GM23338 (cell line): ENCODE measurements around the gene DIP2C. TPM values are rescaled to one million over a fixed set of nuclear protein-coding genes. Genes with fewer than 3 reads are reported as not detected.

Experiments used
- ATAC-seq: fragments of 200-7000 bp; cut with Tn5 transposase; 3 replicates; pipeline ENCODE4 v1.9.1; 2020
- DNase-seq: peaks from one replicate; pipeline ENCODE4 v3.0.0-alpha.2; 2015; ENCODE audit warnings: low spot score
- H2AFZ ChIP-seq: fragments of 200-600 bp; sonication (generic); 2 replicates; pipeline ENCODE4 v1.8.0; 2016; ENCODE audit warnings: antibody characterized with exemption, mild to moderate bottlenecking, moderate library complexity
- H3F3A ChIP-seq: fragments of 200-600 bp; sonication (generic); replicated peaks from 2 replicates; pipeline ENCODE4 v1.8.0; 2017; ENCODE audit warnings: antibody characterized with exemption, mixed run types, low read depth
- H3K27ac ChIP-seq: fragments of 200-600 bp; sonication (generic); 2 replicates; pipeline ENCODE4 v1.6.1; 2016; ENCODE audit warnings: low read depth
- H3K27me3 ChIP-seq: fragments of 200-600 bp; sonication (generic); 2 replicates; pipeline ENCODE4 v1.8.0; 2016; ENCODE audit warnings: mild to moderate bottlenecking, mixed run types, moderate library complexity; ENCODE audit not compliant: insufficient read depth
- H3K36me3 ChIP-seq: fragments of 200-600 bp; sonication (generic); 2 replicates; pipeline ENCODE4 v1.8.0; 2016; ENCODE audit warnings: mild to moderate bottlenecking; ENCODE audit not compliant: insufficient read depth
- H3K4me1 ChIP-seq: fragments of 200-600 bp; sonication (generic); 2 replicates; pipeline ENCODE4 v1.8.0; 2016; ENCODE audit warnings: mild to moderate bottlenecking, moderate library complexity; ENCODE audit not compliant: insufficient read depth
- H3K4me2 ChIP-seq: fragments of 200-600 bp; sonication (generic); 2 replicates; pipeline ENCODE4 v1.7.1; 2017; ENCODE audit warnings: mixed run types
- H3K4me3 ChIP-seq: fragments of 200-600 bp; sonication (generic); 2 replicates; pipeline ENCODE4 v1.6.1; 2016; ENCODE audit warnings: mixed run types
- H3K79me2 ChIP-seq: fragments of 200-600 bp; sonication (generic); replicated peaks from 2 replicates; pipeline ENCODE4 v1.8.0; 2017; ENCODE audit warnings: mild to moderate bottlenecking; ENCODE audit not compliant: insufficient read depth
- H3K9me2 ChIP-seq: fragments of 200-600 bp; sonication (generic); 2 replicates; pipeline ENCODE4 v1.8.0; 2017; ENCODE audit not compliant: insufficient read depth
- H4K20me1 ChIP-seq: fragments of 200-600 bp; sonication (generic); replicated peaks from 2 replicates; pipeline ENCODE4 v1.8.0; 2017; ENCODE audit warnings: mild to moderate bottlenecking; ENCODE audit not compliant: insufficient read depth
- H3K27ac Mint-ChIP-seq: 2 replicates; pipeline ENCODE4 v1.8.0; 2020; ENCODE audit warnings: inconsistent platforms, mild to moderate bottlenecking, moderate library complexity, mixed read lengths
- H3K27me3 Mint-ChIP-seq: 3 replicates; pipeline ENCODE4 v1.8.0; 2022; ENCODE audit warnings: low read depth, mild to moderate bottlenecking, moderate library complexity, mixed read lengths, inconsistent platforms; ENCODE audit not compliant: insufficient read depth, poor library complexity
- H3K36me3 Mint-ChIP-seq: 3 replicates; pipeline ENCODE4 v1.8.0; 2021; ENCODE audit warnings: low read depth, mild to moderate bottlenecking, inconsistent platforms, moderate library complexity, mixed read lengths
- H3K4me1 Mint-ChIP-seq: 3 replicates; pipeline ENCODE4 v1.8.0; 2020; ENCODE audit warnings: mild to moderate bottlenecking, inconsistent platforms, mixed read lengths
- H3K4me3 Mint-ChIP-seq: 3 replicates; pipeline ENCODE4 v1.8.0; 2021; ENCODE audit warnings: moderate library complexity, mild to moderate bottlenecking, inconsistent platforms, mixed read lengths
- H3K9me3 Mint-ChIP-seq: 3 replicates; pipeline ENCODE4 v1.8.0; 2020; ENCODE audit warnings: moderate library complexity, mild to moderate bottlenecking, inconsistent platforms, mixed read lengths
- CREB1 ChIP-seq: fragments of 250-450 bp; sonication (Bioruptor Pico); IDR thresholded peaks from 2 replicates; pipeline ENCODE4 v1.5.0; 2020; ENCODE audit warnings: low read depth, mild to moderate bottlenecking, moderate library complexity
- ETS1 ChIP-seq: IDR thresholded peaks from 2 replicates; pipeline ENCODE4 v1.6.1; 2016; ENCODE audit warnings: antibody characterized with exemption
- EZH2 ChIP-seq: fragments of 200-600 bp; sonication (generic); IDR thresholded peaks from one replicate; pipeline ENCODE4 v1.8.0; 2017; ENCODE audit warnings: antibody characterized with exemption, mild to moderate bottlenecking, low read depth; ENCODE audit not compliant: unreplicated experiment
- EZH2phosphoT487 ChIP-seq: fragments of 200-600 bp; sonication (generic); IDR thresholded peaks from one replicate; pipeline ENCODE4 v1.8.1; 2018; ENCODE audit warnings: antibody characterized with exemption; ENCODE audit not compliant: unreplicated experiment
- JUNB ChIP-seq: IDR thresholded peaks from one replicate; pipeline ENCODE4 v1.6.1; 2016; ENCODE audit warnings: antibody characterized with exemption; ENCODE audit not compliant: unreplicated experiment
- NANOG ChIP-seq: IDR thresholded peaks from 2 replicates; pipeline ENCODE4 v1.6.1; 2016; ENCODE audit warnings: antibody characterized with exemption, borderline replicate concordance
- POLR2AphosphoS5 ChIP-seq: IDR thresholded peaks from 2 replicates; pipeline ENCODE4 v1.6.1; 2016; ENCODE audit warnings: antibody characterized with exemption, low read depth
- REST ChIP-seq: IDR thresholded peaks from one replicate; pipeline ENCODE4 v1.6.1; 2018; ENCODE audit warnings: antibody characterized with exemption; ENCODE audit not compliant: unreplicated experiment
- STAT1 ChIP-seq: IDR thresholded peaks from one replicate; pipeline ENCODE4 v1.6.1; 2016; ENCODE audit warnings: antibody characterized with exemption; ENCODE audit not compliant: unreplicated experiment
- ZNF114 ChIP-seq: fragments of 250-450 bp; sonication (Bioruptor Pico); IDR thresholded peaks from 2 replicates; pipeline ENCODE4 v1.5.0; 2020; ENCODE audit warnings: mild to moderate bottlenecking, moderate library complexity
- ZNF331 ChIP-seq: fragments of 250-450 bp; sonication (Bioruptor Pico); IDR thresholded peaks from 2 replicates; pipeline ENCODE4 v1.5.0; 2020; ENCODE audit warnings: low read depth, mild to moderate bottlenecking, moderate library complexity
- ZNF462 ChIP-seq: fragments of 250-450 bp; sonication (Bioruptor Pico); IDR thresholded peaks from 2 replicates; pipeline ENCODE4 v1.5.0; 2020; ENCODE audit warnings: mild to moderate bottlenecking, moderate library complexity
- polyA plus RNA-seq: library from polyadenylated mRNA; unstranded; fragments of >200 nt; fragmentation: Nextera tagmentation; extraction: Ambion mirVana; gene quantifications from 2 replicates; pipeline ENCODE4 v1.2.1, GENCODE V29; 2016
- total RNA-seq: library from RNA; depleted of rRNA; stranded (reverse); fragments of >200 nt; shearing (Covaris generic); gene quantifications from 2 replicates; pipeline ENCODE4 v1.2.3, GENCODE V29; 2014

Gene DIP2C
- total and polyA plus RNA-seq, 2 experiments from 2014 or later = 5.1 to 7.7 TPM

- no peak for TF ChIP-seq ETS1
- TF ChIP-seq ZNF114 (CRISPR knock-in tag) = no peak
- TF ChIP-seq CREB1 = no peak
- no peak for TF ChIP-seq JUNB
- TF ChIP-seq REST = no peak
- TF ChIP-seq ZNF331 = no peak
- TF ChIP-seq EZH2 = no peak
These were observed 384.4 kb downstream of the DIP2C start (continued) for GRCh38 chr10:305034-305433.

DNA sequence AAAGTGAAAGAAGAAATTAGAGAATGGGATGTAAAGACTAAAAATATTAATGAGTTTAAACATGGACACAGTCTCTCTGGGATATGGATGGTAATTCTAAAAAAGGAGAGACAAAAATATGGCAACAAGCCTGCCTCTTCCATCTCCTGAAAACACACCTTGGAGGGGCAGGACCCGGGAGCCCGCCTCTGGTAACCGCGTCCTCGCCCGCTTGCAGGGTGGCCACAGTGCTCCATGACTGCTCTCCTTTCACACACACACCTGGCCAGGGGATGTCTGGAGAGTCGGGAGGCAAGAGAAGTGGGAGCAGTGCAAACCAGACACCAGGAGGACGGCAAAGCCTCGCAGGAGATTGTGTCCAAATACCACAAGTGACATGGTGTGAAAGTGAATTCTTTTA is 387.9 kb downstream of the DIP2C start:
- Mint-ChIP-seq H3K9me3 (no peaks in the 10 kb centered on the region), H3K4me1 (peaks cover 5% of the 10 kb centered on the region), H3K4me3 (no peak overlapping the region), H3K27me3 (peaks cover 4% of the 10 kb centered on the region), H3K27ac (no peak overlapping the region), H3K36me3 (peaks cover 3% of the 10 kb centered on the region; the same call in 1 of the 3 replicates)
- H3K27me3 ChIP-seq = no peaks in the 10 kb centered on the region
- no peaks in the 10 kb centered on the region for H3K4me1 ChIP-seq
- H2AFZ ChIP-seq = no peak overlapping the region
- ATAC-seq = no peak
- H4K20me1 ChIP-seq = no peaks in the 10 kb centered on the region
- no peak overlapping the region for H3K4me2 ChIP-seq
- H3K9me2 ChIP-seq = no peaks in the 10 kb centered on the region
- H3K79me2 ChIP-seq = no peaks in the 10 kb centered on the region
- H3K4me3 ChIP-seq = no peak overlapping the region
- DNase-seq = no peak
- H3K27ac ChIP-seq = no peak overlapping the region
- H3F3A ChIP-seq = no peaks in the 10 kb centered on the region
- no peaks in the 10 kb centered on the region for H3K36me3 ChIP-seq
- TF ChIP-seq NANOG = no peak
- TF ChIP-seq JUNB = no peak
- TF ChIP-seq POLR2AphosphoS5 = no peak
- no peak for TF ChIP-seq EZH2phosphoT487
- no peak for TF ChIP-seq STAT1
- TF ChIP-seq ETS1 = no peak
- no peak for TF ChIP-seq ZNF462 (CRISPR knock-in tag)
- TF ChIP-seq ZNF331 = no peak
